ENCODE results near the gene GIT1. TPM values are rescaled to one million over a fixed set of nuclear protein-coding genes. Genes with fewer than 3 reads are reported as not detected.
A peak's percentile ranks its signal among the peaks of the same experiment; 100 is the strongest.

Gene GIT1
- total RNA-seq, 1 donor from 2014 or later = 66.7 TPM

DNA sequence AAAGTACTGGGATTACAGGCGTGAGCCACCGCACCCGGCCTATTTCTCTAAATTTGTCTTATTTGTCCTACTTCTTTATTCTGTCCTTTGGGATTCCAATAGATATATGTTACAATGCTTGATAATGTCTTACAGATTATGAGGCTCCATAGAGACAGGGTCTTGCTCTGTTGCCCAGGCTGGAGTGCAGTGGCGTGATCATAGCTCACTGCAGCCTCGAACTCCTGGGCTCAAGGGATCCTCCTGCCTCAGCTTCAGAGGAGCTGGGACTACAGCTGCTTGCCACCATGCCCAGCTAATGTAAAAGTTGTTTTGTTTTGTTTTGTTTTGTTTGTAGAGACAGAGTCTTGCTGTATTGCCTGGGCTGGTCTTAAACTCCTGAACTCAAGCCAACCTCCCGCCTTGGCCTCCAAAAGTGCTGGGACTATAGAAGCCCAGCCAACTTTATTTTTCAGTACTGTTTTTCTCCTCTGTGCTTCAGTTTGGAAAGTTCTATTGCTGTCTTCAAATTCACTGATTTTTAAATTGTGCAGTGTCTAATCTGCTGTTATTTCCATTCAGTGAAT, 13.7 kb upstream of the GIT1 start:
- no peak for DNase-seq (ENCODE audit: extremely low spot score, unreplicated experiment)
- H3K27ac Mint-ChIP-seq = no peak overlapping the region
- no peak overlapping the region for H3K4me3 Mint-ChIP-seq
- no peaks in the 10 kb centered on the region for H3K27me3 Mint-ChIP-seq
- TF ChIP-seq, protein P1, sequence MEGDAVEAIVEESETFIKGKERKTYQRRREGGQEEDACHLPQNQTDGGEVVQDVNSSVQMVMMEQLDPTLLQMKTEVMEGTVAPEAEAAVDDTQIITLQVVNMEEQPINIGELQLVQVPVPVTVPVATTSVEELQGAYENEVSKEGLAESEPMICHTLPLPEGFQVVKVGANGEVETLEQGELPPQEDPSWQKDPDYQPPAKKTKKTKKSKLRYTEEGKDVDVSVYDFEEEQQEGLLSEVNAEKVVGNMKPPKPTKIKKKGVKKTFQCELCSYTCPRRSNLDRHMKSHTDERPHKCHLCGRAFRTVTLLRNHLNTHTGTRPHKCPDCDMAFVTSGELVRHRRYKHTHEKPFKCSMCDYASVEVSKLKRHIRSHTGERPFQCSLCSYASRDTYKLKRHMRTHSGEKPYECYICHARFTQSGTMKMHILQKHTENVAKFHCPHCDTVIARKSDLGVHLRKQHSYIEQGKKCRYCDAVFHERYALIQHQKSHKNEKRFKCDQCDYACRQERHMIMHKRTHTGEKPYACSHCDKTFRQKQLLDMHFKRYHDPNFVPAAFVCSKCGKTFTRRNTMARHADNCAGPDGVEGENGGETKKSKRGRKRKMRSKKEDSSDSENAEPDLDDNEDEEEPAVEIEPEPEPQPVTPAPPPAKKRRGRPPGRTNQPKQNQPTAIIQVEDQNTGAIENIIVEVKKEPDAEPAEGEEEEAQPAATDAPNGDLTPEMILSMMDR (conservative IDR thresholded peaks at IDR 0.05) = no peak
- peaks cover 5% of the 10 kb centered on the region for H3K36me3 Mint-ChIP-seq
- H3K9me3 Mint-ChIP-seq = no peaks in the 10 kb centered on the region
- peaks cover 17% of the 10 kb centered on the region for H3K4me1 Mint-ChIP-seq (ENCODE audit: unreplicated experiment)

DNA sequence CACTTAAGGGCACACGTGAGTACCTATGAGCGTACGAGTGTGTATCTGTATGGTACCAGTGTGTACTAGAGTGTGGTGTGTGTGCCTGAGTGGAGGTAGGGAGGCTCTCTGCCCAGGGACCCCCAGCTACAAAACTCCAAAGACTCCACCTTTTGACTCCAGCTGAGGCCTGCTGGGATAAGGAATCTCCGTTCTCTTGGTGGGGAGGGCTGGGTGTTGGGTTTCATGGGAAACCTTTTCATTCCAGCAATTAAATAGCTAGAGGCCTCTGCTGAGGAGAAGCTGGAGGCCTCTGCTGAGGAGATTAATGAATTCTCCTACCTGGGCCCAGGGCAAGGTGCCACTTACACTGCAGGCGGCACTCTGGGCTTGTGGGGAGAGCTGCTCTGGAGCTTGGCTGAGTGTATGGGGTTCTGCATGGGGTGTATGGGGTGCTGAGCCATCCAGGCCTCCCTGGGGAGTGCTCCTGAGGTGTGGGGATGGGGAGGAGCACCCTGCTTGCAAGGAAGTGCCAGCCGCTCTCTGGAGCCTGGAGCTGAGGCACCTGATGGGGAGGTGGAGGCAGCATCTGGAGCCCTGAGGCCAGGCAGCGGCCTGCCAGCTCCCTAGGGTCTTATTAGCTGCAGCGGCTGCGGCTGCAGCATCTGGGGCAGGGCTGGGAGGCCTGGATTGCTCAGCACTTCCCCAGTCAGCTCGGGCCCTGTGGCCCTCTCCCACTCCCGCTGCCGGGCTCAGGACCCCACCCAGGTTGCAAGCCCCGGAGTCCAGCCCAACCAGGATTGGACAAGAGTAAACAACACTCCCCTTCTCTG, 8.1 kb upstream of the GIT1 start:
- Mint-ChIP-seq H3K9me3 (no peaks in the 10 kb centered on the region), H3K27ac (peak overlapping the region; percentile 6), H3K36me3 (no peaks in the 10 kb centered on the region), H3K4me3 (peak overlapping the region; percentile 52), H3K4me1 (ENCODE audit: unreplicated experiment) (peaks cover 34% of the 10 kb centered on the region), H3K27me3 (no peaks in the 10 kb centered on the region)
- no peak for DNase-seq (ENCODE audit: extremely low spot score, unreplicated experiment)
- TF ChIP-seq, protein P1 (conservative IDR thresholded peaks at IDR 0.05) = no peak

DNA sequence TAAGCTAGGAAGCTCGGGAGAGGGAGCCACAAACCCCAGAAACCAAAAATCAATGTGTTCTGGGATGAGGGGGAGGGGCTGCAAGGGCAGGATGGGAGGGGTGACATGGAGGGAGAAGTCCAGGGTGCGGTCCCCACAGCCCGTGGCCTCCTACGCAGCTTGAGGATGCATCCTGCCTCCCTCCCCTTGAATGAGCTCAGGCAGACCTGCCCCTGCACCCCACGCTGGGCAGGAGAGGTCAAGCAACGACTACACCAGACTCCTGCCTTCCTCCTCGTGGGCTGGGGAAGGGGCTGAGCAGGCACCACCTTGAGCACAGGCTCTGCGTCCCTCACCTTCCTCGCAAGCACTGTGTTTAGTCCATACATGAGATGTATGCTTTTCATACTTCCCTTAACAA, 7.4 kb upstream of the GIT1 start:
- Mint-ChIP-seq H3K36me3 (no peaks in the 10 kb centered on the region), H3K9me3 (no peaks in the 10 kb centered on the region), H3K27me3 (no peaks in the 10 kb centered on the region), H3K27ac (peak overlapping the region; percentile 6), H3K4me1 (ENCODE audit: unreplicated experiment) (peaks cover 40% of the 10 kb centered on the region), H3K4me3 (peak overlapping the region; percentile 52)
- TF ChIP-seq, protein P1 (conservative IDR thresholded peaks at IDR 0.05) = no peak
- no peak for DNase-seq (ENCODE audit: extremely low spot score, unreplicated experiment)

DNA sequence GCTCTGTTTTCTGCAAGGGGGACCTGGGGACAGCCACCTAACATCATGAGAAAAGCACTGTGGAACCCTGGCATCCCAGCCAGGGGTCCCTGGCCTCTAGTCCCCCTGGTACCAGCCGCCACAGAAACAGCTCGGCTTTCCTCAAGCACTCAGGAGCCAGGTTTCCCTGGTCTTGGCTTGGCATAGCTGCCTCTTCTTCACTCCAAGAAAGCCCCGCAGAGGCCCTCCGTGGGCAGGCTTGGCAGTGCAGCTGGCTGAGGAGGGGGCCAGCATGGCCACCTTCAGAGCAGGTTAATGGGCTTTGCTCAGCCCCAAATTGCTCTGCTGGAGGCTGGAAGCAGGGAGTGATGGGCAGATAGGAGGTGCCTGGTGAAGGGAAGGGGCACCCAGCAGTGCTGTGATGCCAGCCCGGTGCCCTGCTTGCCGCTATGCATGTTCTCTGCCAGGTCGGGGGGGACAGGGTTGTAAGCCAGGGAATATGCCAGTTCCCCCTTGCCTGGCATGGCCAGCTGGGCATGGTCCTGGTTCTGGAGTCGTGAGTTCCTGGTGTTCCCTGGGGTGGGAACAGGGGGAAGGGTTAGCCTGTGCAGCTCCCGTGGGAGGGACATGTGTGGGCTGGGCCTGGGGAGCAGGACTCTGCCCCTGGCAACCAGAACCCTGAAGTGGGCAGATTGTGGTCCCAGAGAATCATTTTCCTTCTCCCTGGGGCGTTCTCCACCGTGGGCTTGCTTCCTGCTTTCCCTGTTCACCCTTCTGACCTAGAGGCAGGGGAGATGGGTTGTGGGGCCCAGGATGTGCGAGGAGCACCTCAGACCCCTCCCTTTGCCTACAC, 6.7 kb upstream of the GIT1 start:
- Mint-ChIP-seq H3K9me3 (no peaks in the 10 kb centered on the region), H3K4me3 (no peak overlapping the region), H3K27me3 (no peaks in the 10 kb centered on the region), H3K4me1 (ENCODE audit: unreplicated experiment) (peaks cover 40% of the 10 kb centered on the region), H3K36me3 (no peaks in the 10 kb centered on the region), H3K27ac (no peak overlapping the region)
- TF ChIP-seq, protein P1 (conservative IDR thresholded peaks at IDR 0.05) = no peak
- no peak for DNase-seq (ENCODE audit: extremely low spot score, unreplicated experiment)

DNA sequence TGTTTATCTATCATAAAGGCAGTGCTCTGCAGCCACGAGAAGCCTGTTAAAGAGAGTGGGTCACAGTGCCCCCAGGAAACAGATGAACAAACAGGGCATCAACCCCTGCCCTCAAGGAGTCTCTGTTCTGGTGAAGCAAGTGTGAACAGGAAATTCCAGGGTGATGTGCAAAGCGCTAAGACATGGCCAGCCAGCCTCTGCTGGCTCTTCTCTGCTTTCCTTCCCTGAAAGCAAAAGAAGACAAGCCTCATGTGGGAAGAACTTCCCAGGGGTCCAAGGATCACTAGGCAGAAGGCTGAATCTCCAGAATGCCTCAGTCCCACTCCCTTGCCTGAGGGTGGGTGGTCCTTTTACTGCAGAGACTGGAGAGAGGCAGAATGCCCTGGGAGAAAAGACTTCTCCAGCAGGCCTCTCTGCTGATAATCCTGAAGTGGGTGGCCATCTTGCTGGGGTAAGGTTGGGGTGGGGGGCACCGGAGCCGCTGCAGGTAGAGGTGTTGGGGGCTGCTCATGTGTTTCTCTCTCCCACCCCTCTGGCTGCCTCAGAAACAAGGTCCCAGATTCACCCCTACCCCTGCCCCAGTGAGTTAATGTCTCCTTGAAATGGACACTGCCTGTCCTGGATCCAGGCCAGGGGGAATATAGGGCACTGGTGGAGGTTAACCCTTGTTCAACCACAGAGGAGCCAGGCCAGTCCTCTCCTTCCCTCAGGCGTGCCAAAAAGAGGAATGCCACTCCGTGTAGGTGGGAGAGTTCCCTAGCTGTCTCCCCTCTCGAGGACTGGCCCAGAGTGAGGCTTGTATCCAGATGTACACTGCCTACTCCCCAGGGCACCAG, 5.9 kb upstream of the GIT1 start:
- DNase-seq (ENCODE audit: extremely low spot score, unreplicated experiment) = no peak
- no peaks in the 10 kb centered on the region for H3K36me3 Mint-ChIP-seq
- H3K4me3 Mint-ChIP-seq = peak overlapping the region; percentile 87
- H3K27me3 Mint-ChIP-seq = no peaks in the 10 kb centered on the region
- H3K27ac Mint-ChIP-seq = no peak overlapping the region
- TF ChIP-seq, protein P1 (conservative IDR thresholded peaks at IDR 0.05) = no peak
- no peaks in the 10 kb centered on the region for H3K9me3 Mint-ChIP-seq
- H3K4me1 Mint-ChIP-seq (ENCODE audit: unreplicated experiment) = peaks cover 47% of the 10 kb centered on the region
